ENCODE results near the gene RELA. TPM values are rescaled to one million over a fixed set of nuclear protein-coding genes. Genes with fewer than 3 reads are reported as not detected.

Gene RELA
- total and polyA plus RNA-seq, 2 of the 13 experiments (the other 11 are each of a cell fraction or from before 2014, with no cell fraction given) = 21.4 to 40.5 TPM

- Histone ChIP-seq H3K9ac (ENCODE audit: insufficient read depth, low read depth, low read length) (peak within 1 kb of the TSS; percentile 73), H3K36me3 (replicated peaks in 1 of 2; ENCODE audit: control insufficient read depth in 1 of 2, insufficient read depth in 2 of 2, low read length in 2 of 2) (peaks cover 17 to 37% of the 10 kb centered on the region in 2 experiments; a peak in 4 of 5 replicates), H4K20me1 (ENCODE audit: insufficient read depth, low read length) (no peaks in the 10 kb centered on the region), H2AFZ (ENCODE audit: low read length) (no peak within 1 kb of the TSS), H3K9me3 (ENCODE audit: low read length) (no peaks in the 10 kb centered on the region), H3K27me3 (ENCODE audit: control insufficient read depth in 1 of 2, insufficient read depth in 2 of 2, low read length in 2 of 2) (no peaks in the 10 kb centered on the region), H3K79me2 (ENCODE audit: insufficient read depth, low read length) (no peaks in the 10 kb centered on the region), H3K27ac (ENCODE audit: extremely low read length, insufficient read depth, low read length) (peak within 1 kb of the TSS; percentile 61), H3K4me2 (ENCODE audit: low read depth, low read length) (peak within 1 kb of the TSS; percentile 93), H3K4me3 (replicated peaks in 1 of 3; ENCODE audit: insufficient read depth in 1 of 3, low read depth in 2 of 3, low read length in 3 of 3) (peak within 1 kb of the TSS; percentile 52 to 88 (median 73); a peak in 5 of 6 replicates), H3K4me1 (ENCODE audit: insufficient read depth, low read length) (peaks cover 33% of the 10 kb centered on the region)
- BruUV-seq (replicated peaks) = no TSS peak
- in situ Hi-C loops (cut with HindIII; ENCODE audit: extremely low pct_ligation_motif_present, low pct_unique_long_range_greater_than_20kb) (no loop called here), intact Hi-C loops (cut with micrococcal nuclease; ENCODE audit: unreplicated experiment) (no loop called here)
- ChIA-PET POLR2A (interaction anchor here (0.6 to 4.6 kb wide), 16 partner anchors 8 to 290 kb away, joined by 3 to 78 read pairs (median 4); partner anchors contain the start of genes MAP3K11, PCNX3 and RELA), CTCF (ENCODE audit: low intra/inter-chr PET ratio, low total read pairs) (interaction anchor here (1.2 kb wide), 1 partner anchor 180 kb away, joined by 4 read pairs; no protein-coding TSS in a partner anchor)
- WGBS (ENCODE audit: low lambda C conversion rate) = 33% methylated on average over 3 of the region's 46 CpGs
- peak; percentile 83 for ATAC-seq
- peak; percentile 88 for DNase-seq (ENCODE audit: low spot score)
- peak; percentile 57 for FAIRE-seq
- TF ChIP-seq SMAD3 (CRISPR knock-in tag; IDR thresholded peaks at IDR 0.05) (0 out of 2 replicates have a peak, but pooled peaks have one; percentile 45), ZNF83 (CRISPR knock-in tag; IDR thresholded peaks at IDR 0.05; ENCODE audit: borderline replicate concordance) (no peak), ARNT (IDR thresholded peaks at IDR 0.05) (no peak), BCL6 (CRISPR knock-in tag; IDR thresholded peaks at IDR 0.05) (no peak), AHR (CRISPR knock-in tag; IDR thresholded peaks at IDR 0.05) (no peak; the same call in 1 of the 2 replicates), FOSL1 (CRISPR knock-in tag; IDR thresholded peaks at IDR 0.05; ENCODE audit: borderline replicate concordance) (no peak), ZUFSP (CRISPR knock-in tag; IDR thresholded peaks at IDR 0.05; ENCODE audit: borderline replicate concordance) (no peak), PAWR (CRISPR knock-in tag; IDR thresholded peaks at IDR 0.05; ENCODE audit: borderline replicate concordance) (no peak), AHDC1 (CRISPR knock-in tag; IDR thresholded peaks at IDR 0.05; ENCODE audit: borderline replicate concordance) (0 out of 2 replicates have a peak, but pooled peaks have one; percentile 56), ZSCAN31 (CRISPR knock-in tag; IDR thresholded peaks at IDR 0.05; ENCODE audit: low read depth) (no peak), ZBTB7A (CRISPR knock-in tag; IDR thresholded peaks at IDR 0.05) (no peak; the same call in 1 of the 2 replicates), ZNF446 (CRISPR knock-in tag; IDR thresholded peaks at IDR 0.05) (no peak), TOE1 (CRISPR knock-in tag; IDR thresholded peaks at IDR 0.05) (no peak), XBP1 (CRISPR knock-in tag; IDR thresholded peaks at IDR 0.05) (no peak), ZNF329 (CRISPR knock-in tag; IDR thresholded peaks at IDR 0.05; ENCODE audit: low read depth) (peak; percentile 24; the same call in 1 of the 2 replicates)
- TF ChIP-seq, protein P1, sequence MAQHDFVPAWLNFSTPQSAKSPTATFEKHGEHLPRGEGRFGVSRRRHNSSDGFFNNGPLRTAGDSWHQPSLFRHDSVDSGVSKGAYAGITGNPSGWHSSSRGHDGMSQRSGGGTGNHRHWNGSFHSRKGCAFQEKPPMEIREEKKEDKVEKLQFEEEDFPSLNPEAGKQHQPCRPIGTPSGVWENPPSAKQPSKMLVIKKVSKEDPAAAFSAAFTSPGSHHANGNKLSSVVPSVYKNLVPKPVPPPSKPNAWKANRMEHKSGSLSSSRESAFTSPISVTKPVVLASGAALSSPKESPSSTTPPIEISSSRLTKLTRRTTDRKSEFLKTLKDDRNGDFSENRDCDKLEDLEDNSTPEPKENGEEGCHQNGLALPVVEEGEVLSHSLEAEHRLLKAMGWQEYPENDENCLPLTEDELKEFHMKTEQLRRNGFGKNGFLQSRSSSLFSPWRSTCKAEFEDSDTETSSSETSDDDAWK (CRISPR knock-in tag; IDR thresholded peaks at IDR 0.05) = no peak
These were observed 24.8 kb downstream of the RELA start, which contains the start of gene SIPA1 for GRCh38 chr11:65637794-65638419. Gene SIPA1 (plus strand): TSS chr11:65638101. CDS start chr11:65640922, 2,821 bp downstream.

All from HepG2 (cell line).